HL-60 (cell line): ENCODE data around the gene STEAP2.

ENCODE experiments used
- DNase-seq, 2 experiments: peaks; one replicate each; pipeline ENCODE4 v3.0.0-alpha.2; 2010 to 2020; ENCODE audit warnings: low read depth in 1 of 2, low spot score in 1 of 2
- H3K27ac ChIP-seq: fragments of 250-450 bp; sonication (Bioruptor Pico); replicated peaks from 2 replicates; pipeline ENCODE4 v1.5.1; 2020; ENCODE audit warnings: mild to moderate bottlenecking, moderate library complexity
- H3K27me3 ChIP-seq: fragments of 250-450 bp; sonication (Bioruptor Pico); 2 replicates; pipeline ENCODE4 v1.5.1; 2021; ENCODE audit warnings: mild to moderate bottlenecking, moderate library complexity; ENCODE audit not compliant: insufficient read depth, poor library complexity, severe bottlenecking
- H3K4me3 ChIP-seq: replicated peaks from 2 replicates; pipeline ENCODE4 v1.5.1; 2011; ENCODE audit warnings: mild to moderate bottlenecking, control low read depth, low read length; ENCODE audit not compliant: insufficient read depth
- CTCF ChIP-seq: IDR thresholded peaks from one replicate; pipeline ENCODE4 v1.5.1; 2011; ENCODE audit warnings: low read length, control low read depth, inconsistent platforms; ENCODE audit not compliant: insufficient read depth
- GABPA ChIP-seq: IDR thresholded peaks from 2 replicates; pipeline ENCODE4 v1.6.1; 2012; ENCODE audit warnings: low read depth
- POLR2AphosphoS5 ChIP-seq: IDR thresholded peaks from 2 replicates; pipeline ENCODE4 v1.6.1; 2012; ENCODE audit warnings: low read depth
- REST ChIP-seq: IDR thresholded peaks from 2 replicates; pipeline ENCODE4 v1.6.1; 2012; ENCODE audit warnings: low read depth; ENCODE audit not compliant: insufficient replicate concordance
- SPI1 ChIP-seq: IDR thresholded peaks from 2 replicates; pipeline ENCODE4 v1.6.1; 2012; ENCODE audit warnings: low read depth, mild to moderate bottlenecking, borderline replicate concordance

The STEAP2 gene

GRCh38 chr7:90209776-90210175 is 1.8 kb upstream of the STEAP2 start:
- Histone ChIP-seq H3K27ac (no peak overlapping the region), H3K4me3 (no peak overlapping the region), H3K27me3 (peaks cover 44% of the 10 kb centered on the region)
- no peak for TF ChIP-seq REST
- TF ChIP-seq SPI1 = no peak
- no peak for TF ChIP-seq CTCF
- no peak for TF ChIP-seq POLR2AphosphoS5
- no peak for TF ChIP-seq GABPA
- DNase-seq = no peak

- DNase-seq = no peak
- Histone ChIP-seq H3K4me3 (no peak overlapping the region), H3K27ac (no peak overlapping the region), H3K27me3 (peaks cover 45% of the 10 kb centered on the region)
- TF ChIP-seq POLR2AphosphoS5 (no peak), SPI1 (no peak), CTCF (no peak), GABPA (no peak), REST (no peak)
Observed at GRCh38 chr7:90210475-90210874, 1.1 kb upstream of the STEAP2 start.

GRCh38 chr7:90210981-90211380 is 559 bp upstream of the STEAP2 start:
- no peak overlapping the region for H3K27ac ChIP-seq
- no peak overlapping the region for H3K4me3 ChIP-seq
- TF ChIP-seq REST = no peak
- TF ChIP-seq SPI1 = no peak
- no peak for TF ChIP-seq CTCF
- TF ChIP-seq GABPA = no peak
- TF ChIP-seq POLR2AphosphoS5 = no peak
- H3K27me3 ChIP-seq = peaks cover 45% of the 10 kb centered on the region
- DNase-seq = no peak
